Measurements from ENCODE around the gene HPGDS.
"Not testable (repeated sequence)": the region's sequence is repeated elsewhere in the genome, so short reads cannot be mapped to it uniquely, and the experiment has no call there.

The HPGDS gene

GRCh38 chr4:94358101-94358500 is 15.5 kb upstream of the HPGDS start:
- no peak for DNase-seq (ENCODE audit: extremely low read depth in 1 of 2, low read depth in 1 of 2)

GRCh38 chr4:94357624-94358023 is 15.0 kb upstream of the HPGDS start:
- DNase-seq (ENCODE audit: extremely low read depth in 1 of 2, low read depth in 1 of 2): no peak

GRCh38 chr4:94356444-94356843 is 13.8 kb upstream of the HPGDS start:
- DNase-seq (ENCODE audit: extremely low read depth in 1 of 2, low read depth in 1 of 2): no peak

- DNase-seq (ENCODE audit: extremely low read depth in 1 of 2, low read depth in 1 of 2): no peak
Observed at GRCh38 chr4:94354474-94354896, 11.8 kb upstream of the HPGDS start.

- no peak for DNase-seq (ENCODE audit: extremely low read depth in 1 of 2, low read depth in 1 of 2)
Observed at GRCh38 chr4:94352996-94353395, 10.4 kb upstream of the HPGDS start.

- no peak for DNase-seq (ENCODE audit: extremely low read depth in 1 of 2, low read depth in 1 of 2)
Observed at GRCh38 chr4:94352163-94352562, 9.5 kb upstream of the HPGDS start.

GRCh38 chr4:94351319-94351718 is 8.7 kb upstream of the HPGDS start:
- DNase-seq (ENCODE audit: extremely low read depth in 1 of 2, low read depth in 1 of 2): no peak

GRCh38 chr4:94350095-94350494 is 7.5 kb upstream of the HPGDS start:
- no peak for DNase-seq (ENCODE audit: extremely low read depth in 1 of 2, low read depth in 1 of 2)

GRCh38 chr4:94349193-94349592 is 6.6 kb upstream of the HPGDS start:
- DNase-seq (ENCODE audit: extremely low read depth in 1 of 2, low read depth in 1 of 2): no peak

GRCh38 chr4:94348666-94349065 is 6.0 kb upstream of the HPGDS start:
- DNase-seq (ENCODE audit: extremely low read depth in 1 of 2, low read depth in 1 of 2): no peak

- DNase-seq (ENCODE audit: extremely low read depth in 1 of 2, low read depth in 1 of 2): no peak
Observed at GRCh38 chr4:94346541-94346940, 3.9 kb upstream of the HPGDS start.

- DNase-seq (ENCODE audit: extremely low read depth in 1 of 2, low read depth in 1 of 2): no peak
Observed at GRCh38 chr4:94345969-94346368, 3.3 kb upstream of the HPGDS start.

GRCh38 chr4:94345266-94345665 is 2.6 kb upstream of the HPGDS start:
- no peak for DNase-seq (ENCODE audit: extremely low read depth in 1 of 2, low read depth in 1 of 2)

- no peak for DNase-seq (ENCODE audit: extremely low read depth in 1 of 2, low read depth in 1 of 2)
Observed at GRCh38 chr4:94344457-94344856, 1.8 kb upstream of the HPGDS start.

GRCh38 chr4:94341481-94342370 is 910 bp downstream of the HPGDS start:
- DNase-seq (ENCODE audit: extremely low read depth in 1 of 2, low read depth in 1 of 2): no peak

GRCh38 chr4:94339779-94340178 is 2.9 kb downstream of the HPGDS start:
- no peak for DNase-seq (ENCODE audit: extremely low read depth in 1 of 2, low read depth in 1 of 2)

GRCh38 chr4:94338681-94339351 is 3.8 kb downstream of the HPGDS start:
- DNase-seq (ENCODE audit: extremely low read depth in 1 of 2, low read depth in 1 of 2): no peak

GRCh38 chr4:94336791-94337190 is 5.8 kb downstream of the HPGDS start:
- not testable (repeated sequence) for DNase-seq (ENCODE audit: extremely low read depth in 1 of 2, low read depth in 1 of 2)

GRCh38 chr4:94336303-94336702 is 6.3 kb downstream of the HPGDS start:
- no peak for DNase-seq (ENCODE audit: extremely low read depth in 1 of 2, low read depth in 1 of 2)

GRCh38 chr4:94334962-94335361 is 7.7 kb downstream of the HPGDS start:
- DNase-seq (ENCODE audit: extremely low read depth in 1 of 2, low read depth in 1 of 2): no peak

GRCh38 chr4:94334476-94334875 is 8.2 kb downstream of the HPGDS start:
- no peak for DNase-seq (ENCODE audit: extremely low read depth in 1 of 2, low read depth in 1 of 2)

- no peak for DNase-seq (ENCODE audit: extremely low read depth in 1 of 2, low read depth in 1 of 2)
Observed at GRCh38 chr4:94333866-94334265, 8.8 kb downstream of the HPGDS start.
